ENCODE measurements around the gene DNAJB6. TPM values are rescaled to one million over a fixed set of nuclear protein-coding genes. Genes with fewer than 3 reads are reported as not detected.

Gene DNAJB6
- total RNA-seq, result 100 to 1,000 TPM; 126 to 174 TPM
- 121 TPM for polyA plus RNA-seq (2013, experiment 1 of 2)
- polyA plus RNA-seq (2013, experiment 2 of 2), result 112 TPM
- long read RNA-seq, experiment 1, full-length matches to known transcripts, result 34 of 65 reads
- long read RNA-seq, experiment 1, partial matches to known transcripts, result 26 of 65 reads
- long read RNA-seq, experiment 1, other reads (novel, unspliced or antisense), result 5 of 65 reads
- long read RNA-seq, experiment 2, transcript DNAJB6-201 (10 exons, 2,527 nt), result major isoform, 167 of 315 reads
- long read RNA-seq, experiment 2, transcript DNAJB6-204 (8 exons, 1,609 nt), result minor isoform, 114 of 315 reads
- long read RNA-seq, experiment 2, partial matches to known transcripts, result 9 of 315 reads
- long read RNA-seq, experiment 2, other reads (novel, unspliced or antisense), result 23 of 315 reads
- long read RNA-seq, experiment 3, full-length matches to known transcripts, result 955 of 1,054 reads
- long read RNA-seq, experiment 3, partial matches to known transcripts, result 26 of 1,054 reads
- long read RNA-seq, experiment 3, other reads (novel, unspliced or antisense), result 73 of 1,054 reads
- long read RNA-seq, experiment 4, full-length matches to known transcripts, result 227 of 241 reads
- long read RNA-seq, experiment 4, partial matches to known transcripts, result 2 of 241 reads
- long read RNA-seq, experiment 4, other reads (novel, unspliced or antisense), result 12 of 241 reads

DNA sequence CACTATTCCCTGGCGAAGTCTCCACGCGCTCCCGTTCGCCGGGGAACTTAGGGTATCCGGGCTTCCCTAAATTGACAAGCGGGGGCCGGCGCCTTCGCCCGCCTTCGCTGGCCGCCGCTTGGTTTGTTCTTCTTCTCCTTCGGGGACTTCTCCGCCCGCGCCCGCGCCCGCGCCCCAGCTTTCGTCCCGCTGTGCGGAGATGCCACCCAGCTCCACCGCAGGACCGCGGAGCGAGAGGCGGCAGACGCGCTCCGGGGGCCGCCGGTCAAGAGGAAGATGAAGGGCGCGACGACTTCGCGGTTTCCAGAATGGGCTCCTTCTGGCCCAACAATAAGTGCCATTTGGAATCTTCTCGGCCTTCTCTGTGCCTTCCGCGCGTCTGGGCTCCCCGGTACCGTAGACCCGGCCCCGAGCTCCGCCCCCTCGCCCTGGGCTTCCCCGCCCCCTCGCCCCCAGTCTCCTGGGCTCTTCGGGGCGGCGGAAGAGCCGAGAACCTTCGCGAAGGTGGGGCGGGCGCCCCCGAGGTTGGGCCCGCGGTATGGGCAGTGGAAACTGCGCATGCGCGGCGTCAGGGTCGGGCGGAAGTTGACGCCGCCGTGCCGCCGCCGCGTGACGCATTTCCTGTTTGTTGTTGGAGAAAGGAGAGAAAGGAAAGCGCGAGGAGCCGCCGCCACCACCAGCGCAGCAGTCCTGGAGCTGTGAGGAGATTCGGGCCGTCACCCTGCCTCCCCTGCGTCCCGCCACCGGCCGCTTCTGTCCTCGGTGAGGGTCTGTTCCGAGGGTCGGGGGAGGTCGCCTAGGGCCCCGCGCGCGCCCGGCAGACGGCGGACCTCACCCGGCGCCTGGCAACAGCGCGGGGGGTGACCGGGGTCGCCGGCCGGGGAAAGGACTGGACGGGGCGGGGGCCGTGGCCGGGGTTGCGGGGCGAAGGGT, at the start of gene DNAJB6:
Gene DNAJB6, plus strand, starts transcription at position 622 of the 933 bp plus-strand sequence. CDS start 21,569 bp downstream, outside the sequence.
- Histone ChIP-seq H3K36me3 (ENCODE audit: control insufficient read depth, insufficient read depth, low read length) (peaks cover 12% of the 10 kb centered on the region), H3K9ac (ENCODE audit: extremely low read depth, low read length, poor library complexity, severe bottlenecking) (peak within 1 kb of the TSS; percentile 92), H3K27me3 (ENCODE audit: control insufficient read depth, insufficient read depth, low read length, poor library complexity, severe bottlenecking) (no peaks in the 10 kb centered on the region), H3K9me3 (ENCODE audit: control insufficient read depth, low read length) (no peaks in the 10 kb centered on the region), H3K4me3 (ENCODE audit: low read length) (peak within 1 kb of the TSS; percentile 94), H3K4me1 (ENCODE audit: control insufficient read depth, insufficient read depth, low read length) (no peaks in the 10 kb centered on the region), H3K27ac (ENCODE audit: low read depth, low read length) (peak within 1 kb of the TSS; percentile 97)
- Mint-ChIP-seq H3K27ac (peak within 1 kb of the TSS; percentile 98), H3K36me3 (ENCODE audit: low read depth) (peaks cover 11% of the 10 kb centered on the region), H3K4me3 (peak within 1 kb of the TSS; percentile 85), H3K27me3 (ENCODE audit: insufficient read depth) (peaks cover 4% of the 10 kb centered on the region), H3K4me1 (peaks cover 16% of the 10 kb centered on the region), H3K9me3 (no peaks in the 10 kb centered on the region)
- peak; percentile 97 for DNase-seq
- TF ChIP-seq, protein P1, sequence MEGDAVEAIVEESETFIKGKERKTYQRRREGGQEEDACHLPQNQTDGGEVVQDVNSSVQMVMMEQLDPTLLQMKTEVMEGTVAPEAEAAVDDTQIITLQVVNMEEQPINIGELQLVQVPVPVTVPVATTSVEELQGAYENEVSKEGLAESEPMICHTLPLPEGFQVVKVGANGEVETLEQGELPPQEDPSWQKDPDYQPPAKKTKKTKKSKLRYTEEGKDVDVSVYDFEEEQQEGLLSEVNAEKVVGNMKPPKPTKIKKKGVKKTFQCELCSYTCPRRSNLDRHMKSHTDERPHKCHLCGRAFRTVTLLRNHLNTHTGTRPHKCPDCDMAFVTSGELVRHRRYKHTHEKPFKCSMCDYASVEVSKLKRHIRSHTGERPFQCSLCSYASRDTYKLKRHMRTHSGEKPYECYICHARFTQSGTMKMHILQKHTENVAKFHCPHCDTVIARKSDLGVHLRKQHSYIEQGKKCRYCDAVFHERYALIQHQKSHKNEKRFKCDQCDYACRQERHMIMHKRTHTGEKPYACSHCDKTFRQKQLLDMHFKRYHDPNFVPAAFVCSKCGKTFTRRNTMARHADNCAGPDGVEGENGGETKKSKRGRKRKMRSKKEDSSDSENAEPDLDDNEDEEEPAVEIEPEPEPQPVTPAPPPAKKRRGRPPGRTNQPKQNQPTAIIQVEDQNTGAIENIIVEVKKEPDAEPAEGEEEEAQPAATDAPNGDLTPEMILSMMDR (conservative IDR thresholded peaks at IDR 0.05), result no peak
- WGBS, 2 experiments (ENCODE audit: insufficient coverage in 1 of 2, insufficient read length in 1 of 2), result 2 to 6% methylated on average over 25 to 114 of the region's 114 CpGs

DNA sequence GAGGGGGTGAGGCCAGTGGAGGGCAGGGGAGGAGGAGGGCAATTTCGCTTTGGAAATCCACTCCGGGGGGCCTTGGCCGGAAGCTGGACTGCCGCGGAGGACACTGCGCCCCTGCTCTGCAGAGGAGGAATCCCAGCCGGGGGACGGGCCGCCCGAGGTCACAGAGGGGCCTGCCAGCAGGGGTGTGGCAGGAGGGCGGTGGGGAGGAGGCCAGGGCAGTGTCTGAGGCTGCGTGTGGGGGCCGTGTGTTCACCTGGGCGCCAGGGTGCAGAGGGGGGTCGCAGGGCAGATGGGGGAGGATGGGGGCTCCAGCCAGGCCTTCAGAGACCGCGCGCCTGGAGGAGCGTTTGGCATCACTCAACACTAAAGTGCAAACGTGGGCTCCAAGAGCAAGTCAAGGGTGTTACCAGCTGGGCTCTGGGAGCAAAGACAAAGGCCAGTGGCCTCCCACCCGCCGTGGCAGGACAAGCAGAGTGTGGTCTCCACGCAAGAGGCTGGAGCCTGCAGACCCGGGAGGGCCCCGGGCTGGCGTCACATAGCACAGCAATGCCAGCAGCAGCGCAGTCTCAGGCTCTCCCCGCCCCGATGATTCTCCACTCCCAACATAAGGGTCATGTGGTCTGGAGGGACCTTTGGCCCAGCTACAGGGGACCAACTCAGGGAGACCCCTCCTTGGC, 45.3 kb upstream of the DNAJB6 start:
- Histone ChIP-seq H3K9me3 (ENCODE audit: control insufficient read depth, low read length) (no peaks in the 10 kb centered on the region), H3K4me1 (ENCODE audit: control insufficient read depth, insufficient read depth, low read length) (no peaks in the 10 kb centered on the region), H3K36me3 (ENCODE audit: control insufficient read depth, insufficient read depth, low read length) (no peaks in the 10 kb centered on the region), H3K9ac (ENCODE audit: extremely low read depth, low read length, poor library complexity, severe bottlenecking) (no peak overlapping the region), H3K4me3 (ENCODE audit: low read length) (no peak overlapping the region), H3K27ac (ENCODE audit: low read depth, low read length) (no peak overlapping the region), H3K27me3 (ENCODE audit: control insufficient read depth, insufficient read depth, low read length, poor library complexity, severe bottlenecking) (no peaks in the 10 kb centered on the region)
- 92 to 93% methylated on average over 12 to 29 of the region's 29 CpGs for WGBS, 2 experiments (ENCODE audit: insufficient coverage in 1 of 2, insufficient read length in 1 of 2)
- TF ChIP-seq, protein P1 (conservative IDR thresholded peaks at IDR 0.05), result no peak
- no peak overlapping the region for H3K27ac Mint-ChIP-seq
- no peaks in the 10 kb centered on the region for H3K27me3 Mint-ChIP-seq (ENCODE audit: insufficient read depth)
- no peak overlapping the region for H3K4me3 Mint-ChIP-seq
- no peak for DNase-seq
- H3K36me3 Mint-ChIP-seq (ENCODE audit: low read depth), result peaks cover 7% of the 10 kb centered on the region
- peaks cover 2% of the 10 kb centered on the region for H3K4me1 Mint-ChIP-seq
- peaks cover 18% of the 10 kb centered on the region for H3K9me3 Mint-ChIP-seq
